IMR-90 (cell line): ENCODE results near the gene SYNE1.

Experiments
- CTCF ChIP-seq: conservative IDR thresholded peaks from 2 replicates; pipeline ENCODE4 v1.5.1; 2012; ENCODE audit warnings: mild to moderate bottlenecking, low read depth, low read length, improper control_type of control experiment
- ELK1 ChIP-seq: fragments of 150-350 bp; IDR thresholded peaks from 2 replicates; pipeline ENCODE4 v1.6.1; 2016; ENCODE audit warnings: low read depth, mild to moderate bottlenecking, low read length, moderate library complexity, borderline replicate concordance
- MAFK ChIP-seq: IDR thresholded peaks from 2 replicates; pipeline ENCODE4 v1.6.1; 2012; ENCODE audit warnings: low read depth, low read length, improper control_type of control experiment
- MAZ ChIP-seq: IDR thresholded peaks from 2 replicates; pipeline ENCODE4 v1.6.1; 2012; ENCODE audit warnings: low read depth, mild to moderate bottlenecking, low read length, improper control_type of control experiment, moderate library complexity, borderline replicate concordance
- MXI1 ChIP-seq: IDR thresholded peaks from 2 replicates; pipeline ENCODE4 v1.6.1; 2012; ENCODE audit warnings: low read depth, mild to moderate bottlenecking, low read length, moderate library complexity, borderline replicate concordance
- POLR2A ChIP-seq: IDR thresholded peaks from 2 replicates; pipeline ENCODE4 v1.6.1; 2012; ENCODE audit warnings: mild to moderate bottlenecking, low read depth, low read length
- RAD21 ChIP-seq: IDR thresholded peaks from 2 replicates; pipeline ENCODE4 v1.6.1; 2012; ENCODE audit warnings: low read length, improper control_type of control experiment
- RCOR1 ChIP-seq: IDR thresholded peaks from 2 replicates; pipeline ENCODE4 v1.6.1; 2012; ENCODE audit warnings: mild to moderate bottlenecking, low read length, improper control_type of control experiment; ENCODE audit not compliant: insufficient replicate concordance
- RFX5 ChIP-seq: IDR thresholded peaks from 2 replicates; pipeline ENCODE4 v1.8.0; 2012; ENCODE audit warnings: low read depth, mild to moderate bottlenecking, low read length, moderate library complexity
- SMC3 ChIP-seq: fragments of 150-350 bp; IDR thresholded peaks from 2 replicates; pipeline ENCODE4 v1.6.1; 2016; ENCODE audit warnings: low read depth, mild to moderate bottlenecking, antibody characterized with exemption, low read length, moderate library complexity
- USF2 ChIP-seq: fragments of 150-350 bp; IDR thresholded peaks from 2 replicates; pipeline ENCODE4 v1.6.1; 2017; ENCODE audit warnings: mild to moderate bottlenecking, antibody characterized with exemption, low read length, low read depth

- TF ChIP-seq POLR2A (no peak), CTCF (no peak), RAD21 (no peak), RCOR1 (no peak), MAZ (no peak), USF2 (no peak), RFX5 (no peak), ELK1 (no peak), MAFK (no peak), MXI1 (no peak), SMC3 (no peak)
Measured at GRCh38 chr6:152166897-152167296, 470.3 kb downstream of the SYNE1 start.
